B cell (primary cell): ENCODE data around the gene LYRM9. TPM values are rescaled to one million over a fixed set of nuclear protein-coding genes. Genes with fewer than 3 reads are reported as not detected.

Source experiments
- ATAC-seq: fragments of 200-7000 bp; cut with Tn5 transposase; one replicate; pipeline ENCODE4 v1.10.0; 2021; ENCODE audit warnings: low read depth, mild to moderate bottlenecking, moderate number of reproducible peaks, moderate library complexity
- CTCF ChIA-PET: fragments of 350-600 bp; sonication (Branson Sonifier 250); formaldehyde crosslinking; loops from one replicate; lab custom pipeline; 2021; ENCODE audit warnings: antibody characterized with exemption, inconsistent platforms; lab: Charles Lee
- POLR2A ChIA-PET: fragments of 350-600 bp; sonication (Branson Sonifier 250); formaldehyde crosslinking; loops from one replicate; lab custom pipeline; 2021; ENCODE audit warnings: antibody characterized with exemption; lab: Charles Lee
- DNase-seq: peaks from one replicate; pipeline ENCODE4 v3.0.0; 2013
- H2AFZ ChIP-seq: 2 replicates; pipeline ENCODE4 v1.6.1; 2012; ENCODE audit warnings: mild to moderate bottlenecking, low read depth, low read length; ENCODE audit not compliant: insufficient read depth, poor library complexity, severe bottlenecking
- H3K27ac ChIP-seq, 2 donors: 1 replicate in 1 of 2; 2 replicates in 1 of 2; pipeline ENCODE4 v1.5.1; 2012 to 2013; ENCODE audit warnings: low read length in 2 of 2, mild to moderate bottlenecking in 2 of 2, moderate library complexity in 1 of 2
- H3K27me3 ChIP-seq, 4 experiments: fragments of 200-600 bp in 1 of 4; sonication (generic) in 1 of 4; replicated peaks in 1 of 4; 1 replicate in 2 of 4; 2 replicates in 2 of 4; pipeline versions ENCODE4 v1.6.1 to v1.7.0; 2013 to 2016; ENCODE audit warnings: low read length in 3 of 4, mild to moderate bottlenecking in 2 of 4, mixed read lengths in 1 of 4, moderate library complexity in 1 of 4; ENCODE audit not compliant: insufficient read depth in 4 of 4, control insufficient read depth in 3 of 4; ENCODE audit errors: control extremely low read depth in 1 of 4
- H3K36me3 ChIP-seq, 2 experiments: replicated peaks in 1 of 2; 1 replicate in 1 of 2; 2 replicates in 1 of 2; pipeline versions ENCODE4 v1.6.1 to v1.7.1; 2013; ENCODE audit warnings: low read length in 1 of 2; ENCODE audit not compliant: insufficient read depth in 2 of 2, control insufficient read depth in 1 of 2; ENCODE audit errors: control extremely low read depth in 1 of 2, extremely low read depth in 1 of 2
- H3K4me1 ChIP-seq, 2 donors: fragments of 200-600 bp in 1 of 2; sonication (generic) in 1 of 2; 1 replicate in 1 of 2; 2 replicates in 1 of 2; pipeline versions ENCODE4 v1.5.1 to v1.6.1; 2013 to 2017; ENCODE audit warnings: low read length in 2 of 2; ENCODE audit not compliant: control insufficient read depth in 2 of 2, insufficient read depth in 2 of 2
- H3K4me2 ChIP-seq: replicated peaks from 2 replicates; pipeline ENCODE3; 2012; ENCODE audit warnings: mild to moderate bottlenecking, low read depth, low read length; ENCODE audit not compliant: poor library complexity, severe bottlenecking
- H3K4me3 ChIP-seq, 5 experiments: fragments of 200-600 bp in 1 of 5; sonication (generic) in 1 of 5; 1 replicate in 3 of 5; 2 replicates in 2 of 5; pipeline versions ENCODE4 v1.5.1 to v1.7.0; 2011 to 2016; ENCODE audit warnings: low read length in 4 of 5, mild to moderate bottlenecking in 4 of 5, low read depth in 2 of 5, control low read depth in 1 of 5, moderate library complexity in 1 of 5; ENCODE audit not compliant: insufficient read depth in 1 of 5; ENCODE audit errors: control extremely low read depth in 1 of 5, extremely low read depth in 1 of 5
- H3K79me2 ChIP-seq: fragments of 200-600 bp; sonication (generic); one replicate; pipeline ENCODE4 v1.6.0; 2016; ENCODE audit warnings: low read length; ENCODE audit not compliant: control insufficient read depth, insufficient read depth
- H3K9ac ChIP-seq: fragments of 200-600 bp; sonication (generic); 2 replicates; pipeline ENCODE4 v1.6.1; 2017; ENCODE audit warnings: mild to moderate bottlenecking, low read length, moderate library complexity
- H3K9me3 ChIP-seq, 3 donors: one replicate each; pipeline versions ENCODE4 v1.6.1 to v1.7.1; 2013; ENCODE audit warnings: low read length in 2 of 3; ENCODE audit not compliant: control insufficient read depth in 2 of 3, insufficient read depth in 1 of 3; ENCODE audit errors: control extremely low read depth in 1 of 3
- H4K20me1 ChIP-seq: 2 replicates; pipeline ENCODE4 v1.6.0; 2012; ENCODE audit warnings: mild to moderate bottlenecking, low read length; ENCODE audit not compliant: insufficient read depth, control insufficient read depth, poor library complexity, severe bottlenecking
- H3K27ac Mint-ChIP-seq: one replicate; pipeline ENCODE4 v1.8.0; 2021; ENCODE audit warnings: mixed read lengths
- H3K27me3 Mint-ChIP-seq: one replicate; pipeline ENCODE4 v1.8.0; 2021; ENCODE audit warnings: mixed read lengths
- H3K4me1 Mint-ChIP-seq: one replicate; pipeline ENCODE4 v1.8.0; 2021; ENCODE audit warnings: mixed read lengths
- H3K4me3 Mint-ChIP-seq: one replicate; pipeline ENCODE4 v1.8.0; 2021; ENCODE audit warnings: mixed read lengths
- H3K9me3 Mint-ChIP-seq: one replicate; pipeline ENCODE4 v1.8.0; 2022; ENCODE audit warnings: mixed read lengths; ENCODE audit not compliant: insufficient read depth
- EZH2 ChIP-seq: IDR thresholded peaks from 2 replicates; pipeline ENCODE4 v1.6.1; 2012; ENCODE audit warnings: borderline replicate concordance, low read depth, mild to moderate bottlenecking, moderate library complexity, low read length; ENCODE audit not compliant: insufficient read depth, poor library complexity, severe bottlenecking
- WGBS: methylation state at CpG from one replicate; pipeline ENCODE4 v1.1.5; 2013; ENCODE audit warnings: missing lambda C conversion rate; ENCODE audit not compliant: insufficient coverage; 5-methylcytosine and 5-hydroxymethylcytosine counted together
- intact Hi-C: fragments of 100-400 bp; cut with micrococcal nuclease; formaldehyde crosslinking; loops from one replicate; pipeline ENCODE4 v1.10.0; 2022
- polyA plus RNA-seq: library from polyadenylated mRNA; depleted of rRNA; stranded (reverse); fragments of >200 nt; gene quantifications from 2 replicates; pipeline ENCODE4 v1.2.3, GENCODE V29; 2012
- total RNA-seq, 2 donors: library from RNA; stranded (reverse); fragments of 120-200 nt in 1 of 2; gene quantifications; 1 replicate in 1 of 2; 2 replicates in 1 of 2; pipeline versions ENCODE4 v1.2.3 to v1.2.4, GENCODE V29; 2013 to 2022
- TF ChIP-seq, protein P1 (sequence below): fragments of 200-600 bp; IDR thresholded peaks from one replicate; pipeline ENCODE4 v1.8.0; 2022; ENCODE audit warnings: antibody characterized with exemption, mild to moderate bottlenecking

Gene LYRM9
- total and polyA plus RNA-seq, 2 donors (not counting 1 experiment from before 2014, with no cell fraction given), result 12.1 to 14.2 TPM

DNA sequence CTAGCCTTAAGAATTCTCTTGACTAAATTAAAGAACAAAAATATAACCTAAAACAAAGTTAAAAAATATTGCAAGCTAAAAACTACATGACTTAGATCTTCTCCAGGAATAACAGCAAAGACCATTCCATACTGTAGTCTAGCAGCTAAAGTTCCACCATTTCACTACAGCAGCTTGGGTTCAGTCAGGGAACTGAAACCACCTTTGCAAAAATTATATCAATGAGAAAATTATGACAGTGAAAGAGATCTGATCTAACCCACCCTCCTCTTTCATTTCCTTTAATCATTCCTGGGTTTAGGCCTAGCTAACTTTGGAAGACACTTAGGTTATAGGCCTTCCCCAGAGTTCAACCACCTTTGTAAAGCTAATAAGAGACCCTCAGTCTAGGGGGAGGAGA is 56.5 kb downstream of the LYRM9 start:
- ChIA-PET POLR2A (no interaction called here), CTCF (interaction anchor here (1.2 kb wide), 1 partner anchor 31 kb away, joined by 5 read pairs; no protein-coding TSS in a partner anchor)
- intact Hi-C loops, result no loop called here

DNA sequence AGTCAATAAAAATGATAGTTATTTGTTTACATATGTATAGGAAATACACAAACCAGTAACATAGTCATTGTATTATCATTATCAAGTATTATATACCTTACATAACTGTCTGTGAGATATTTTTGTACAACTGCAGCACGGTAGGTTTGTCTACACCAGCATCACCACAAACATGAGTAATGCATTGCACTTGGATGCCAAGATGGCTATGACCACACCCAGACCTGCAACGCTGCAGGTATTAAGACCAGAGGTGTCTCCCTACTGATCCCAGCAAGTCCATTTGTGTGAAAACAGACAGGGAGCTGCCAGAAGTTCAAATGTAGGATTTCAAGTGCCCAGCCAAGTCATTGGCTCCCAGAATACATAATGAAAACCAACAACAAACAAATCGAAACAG is 58.6 kb downstream of the LYRM9 start:
- Histone ChIP-seq H3K4me3 (no peak overlapping the region), H2AFZ (no peak overlapping the region), H4K20me1 (no peaks in the 10 kb centered on the region), H3K27me3 (no peaks in the 10 kb centered on the region), H3K27ac (no peak overlapping the region), H3K9ac (no peak overlapping the region), H3K79me2 (no peaks in the 10 kb centered on the region), H3K4me2 (no peak overlapping the region), H3K9me3 (no peaks in the 10 kb centered on the region), H3K4me1 (peaks cover 0 to 4% of the 10 kb centered on the region in 2 donors), H3K36me3 (no peaks in the 10 kb centered on the region)
- 100% methylated on average over 2 of the region's 3 CpGs for WGBS
- CTCF ChIA-PET, result interaction anchor here (1.1 to 1.8 kb wide), 2 partner anchors 27 to 29 kb away, joined by 3 to 6 read pairs; no protein-coding TSS in a partner anchor
- no peak overlapping the region for H3K4me3 Mint-ChIP-seq
- H3K9me3 Mint-ChIP-seq, result peaks cover 3% of the 10 kb centered on the region
- intact Hi-C loops, result no loop called here
- ATAC-seq, result no peak
- no peak overlapping the region for H3K27ac Mint-ChIP-seq
- no peak for DNase-seq
- H3K27me3 Mint-ChIP-seq, result peaks cover 5% of the 10 kb centered on the region
- peaks cover 3% of the 10 kb centered on the region for H3K4me1 Mint-ChIP-seq
- POLR2A ChIA-PET, result no interaction called here
- TF ChIP-seq EZH2, result no peak
- TF ChIP-seq, protein P1, sequence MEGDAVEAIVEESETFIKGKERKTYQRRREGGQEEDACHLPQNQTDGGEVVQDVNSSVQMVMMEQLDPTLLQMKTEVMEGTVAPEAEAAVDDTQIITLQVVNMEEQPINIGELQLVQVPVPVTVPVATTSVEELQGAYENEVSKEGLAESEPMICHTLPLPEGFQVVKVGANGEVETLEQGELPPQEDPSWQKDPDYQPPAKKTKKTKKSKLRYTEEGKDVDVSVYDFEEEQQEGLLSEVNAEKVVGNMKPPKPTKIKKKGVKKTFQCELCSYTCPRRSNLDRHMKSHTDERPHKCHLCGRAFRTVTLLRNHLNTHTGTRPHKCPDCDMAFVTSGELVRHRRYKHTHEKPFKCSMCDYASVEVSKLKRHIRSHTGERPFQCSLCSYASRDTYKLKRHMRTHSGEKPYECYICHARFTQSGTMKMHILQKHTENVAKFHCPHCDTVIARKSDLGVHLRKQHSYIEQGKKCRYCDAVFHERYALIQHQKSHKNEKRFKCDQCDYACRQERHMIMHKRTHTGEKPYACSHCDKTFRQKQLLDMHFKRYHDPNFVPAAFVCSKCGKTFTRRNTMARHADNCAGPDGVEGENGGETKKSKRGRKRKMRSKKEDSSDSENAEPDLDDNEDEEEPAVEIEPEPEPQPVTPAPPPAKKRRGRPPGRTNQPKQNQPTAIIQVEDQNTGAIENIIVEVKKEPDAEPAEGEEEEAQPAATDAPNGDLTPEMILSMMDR, result no peak

More for the DNA sequence above, 56.5 kb downstream of the LYRM9 start:
- Mint-ChIP-seq H3K27me3 (peaks cover 5% of the 10 kb centered on the region), H3K4me3 (no peak overlapping the region), H3K4me1 (peaks cover 3% of the 10 kb centered on the region), H3K27ac (no peak overlapping the region), H3K9me3 (peaks cover 3% of the 10 kb centered on the region)
- H3K4me3 ChIP-seq, result no peak overlapping the region
- H4K20me1 ChIP-seq, result no peaks in the 10 kb centered on the region
- no peaks in the 10 kb centered on the region for H3K79me2 ChIP-seq
- H3K4me2 ChIP-seq, result no peak overlapping the region
- peaks cover 0 to 4% of the 10 kb centered on the region in 2 donors for H3K4me1 ChIP-seq
- no peak overlapping the region for H3K27ac ChIP-seq
- ATAC-seq, result no peak
- H2AFZ ChIP-seq, result no peak overlapping the region
- H3K36me3 ChIP-seq, result no peaks in the 10 kb centered on the region
- DNase-seq, result no peak
- H3K9ac ChIP-seq, result no peak overlapping the region
- no peaks in the 10 kb centered on the region for H3K9me3 ChIP-seq
- TF ChIP-seq EZH2, result no peak
- TF ChIP-seq, protein P1, result no peak
- no peaks in the 10 kb centered on the region for H3K27me3 ChIP-seq
